Astrocyte (in vitro differentiated cells and primary cell): ENCODE measurements around the gene GMDS.

Experiments
- EZH2 ChIP-seq: IDR thresholded peaks from 2 replicates; pipeline ENCODE4 v1.6.1; 2012; ENCODE audit warnings: mild to moderate bottlenecking, low read length, inconsistent platforms; ENCODE audit not compliant: insufficient read depth
- TF ChIP-seq, protein P1 (sequence below): IDR thresholded peaks from 2 replicates; pipeline ENCODE4 v1.5.1; 2011; ENCODE audit warnings: low read depth, mild to moderate bottlenecking, inconsistent platforms, low read length, moderate library complexity; ENCODE audit not compliant: insufficient read depth

DNA sequence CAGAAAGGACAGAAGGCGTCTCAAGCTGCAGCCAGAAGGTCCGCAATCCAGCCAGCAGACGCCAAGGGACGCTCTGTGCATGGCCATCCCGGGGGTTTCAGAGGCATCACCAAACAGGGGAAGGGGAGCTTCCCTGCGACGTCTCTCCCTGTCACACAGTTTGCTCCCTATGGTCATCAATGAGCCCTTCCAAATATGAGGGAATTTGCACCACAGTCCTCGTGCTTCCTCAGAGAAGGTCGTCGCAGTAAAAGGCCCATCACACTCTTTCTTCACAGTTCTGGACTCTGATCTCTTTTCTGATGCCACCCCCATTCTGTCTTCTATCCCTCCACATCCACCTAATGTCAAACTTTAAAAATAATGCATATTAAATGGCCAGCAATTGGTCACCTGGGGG lies 645.9 kb downstream of the GMDS start:
- TF ChIP-seq, protein P1, sequence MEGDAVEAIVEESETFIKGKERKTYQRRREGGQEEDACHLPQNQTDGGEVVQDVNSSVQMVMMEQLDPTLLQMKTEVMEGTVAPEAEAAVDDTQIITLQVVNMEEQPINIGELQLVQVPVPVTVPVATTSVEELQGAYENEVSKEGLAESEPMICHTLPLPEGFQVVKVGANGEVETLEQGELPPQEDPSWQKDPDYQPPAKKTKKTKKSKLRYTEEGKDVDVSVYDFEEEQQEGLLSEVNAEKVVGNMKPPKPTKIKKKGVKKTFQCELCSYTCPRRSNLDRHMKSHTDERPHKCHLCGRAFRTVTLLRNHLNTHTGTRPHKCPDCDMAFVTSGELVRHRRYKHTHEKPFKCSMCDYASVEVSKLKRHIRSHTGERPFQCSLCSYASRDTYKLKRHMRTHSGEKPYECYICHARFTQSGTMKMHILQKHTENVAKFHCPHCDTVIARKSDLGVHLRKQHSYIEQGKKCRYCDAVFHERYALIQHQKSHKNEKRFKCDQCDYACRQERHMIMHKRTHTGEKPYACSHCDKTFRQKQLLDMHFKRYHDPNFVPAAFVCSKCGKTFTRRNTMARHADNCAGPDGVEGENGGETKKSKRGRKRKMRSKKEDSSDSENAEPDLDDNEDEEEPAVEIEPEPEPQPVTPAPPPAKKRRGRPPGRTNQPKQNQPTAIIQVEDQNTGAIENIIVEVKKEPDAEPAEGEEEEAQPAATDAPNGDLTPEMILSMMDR, result no peak
- no peak for TF ChIP-seq EZH2
